ENCODE results near the gene KRTAP4-16. TPM values are rescaled to one million over a fixed set of nuclear protein-coding genes. Genes with fewer than 3 reads are reported as not detected.
"Not testable (repeated sequence)": the region's sequence is repeated elsewhere in the genome, so short reads cannot be mapped to it uniquely, and the experiment has no call there.

KRTAP4-16 gene
- total RNA-seq, 1 donor from 2014 or later: not detected

DNA sequence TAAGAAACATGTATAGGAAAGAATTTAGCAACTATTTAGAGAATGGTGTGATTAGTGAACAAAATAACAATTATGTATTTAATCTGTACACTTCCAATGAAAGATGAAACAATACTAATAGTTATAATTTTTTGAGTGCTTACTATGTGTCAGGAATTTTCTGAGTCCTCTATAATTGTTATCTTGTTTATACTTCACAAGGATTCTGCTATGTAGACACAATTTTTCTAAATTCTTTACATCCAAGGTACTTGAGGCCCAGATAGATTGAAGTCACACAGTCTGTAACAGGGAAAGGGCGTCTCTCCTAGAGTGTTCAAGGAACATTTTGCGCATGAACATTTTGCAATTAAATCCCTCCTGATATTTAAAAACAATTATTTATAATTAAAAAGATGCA lies 23.1 kb upstream of the KRTAP4-16 start:
- DNase-seq (ENCODE audit: low read depth) (no peak), FAIRE-seq (no peak)
- peaks cover 10% of the 10 kb centered on the region for H3K4me1 Mint-ChIP-seq (ENCODE audit: low read depth, unreplicated experiment)
- H3K9me3 ChIP-seq (ENCODE audit: insufficient read depth, low read depth, low read length): no peaks in the 10 kb centered on the region
- no peaks in the 10 kb centered on the region for H3K36me3 Mint-ChIP-seq (ENCODE audit: low read depth, unreplicated experiment)
- H3K27ac ChIP-seq (ENCODE audit: low read depth, low read length): no peak overlapping the region
- H3K4me2 ChIP-seq (ENCODE audit: low read length): no peak overlapping the region
- no peak overlapping the region for H3K9ac ChIP-seq (ENCODE audit: low read length)
- H3K27ac Mint-ChIP-seq (ENCODE audit: unreplicated experiment): no peak overlapping the region
- H3K27me3 ChIP-seq (ENCODE audit: insufficient read depth, low read length): no peaks in the 10 kb centered on the region
- no peaks in the 10 kb centered on the region for H3K27me3 Mint-ChIP-seq (ENCODE audit: low read depth, unreplicated experiment)
- H2AFZ ChIP-seq (ENCODE audit: low read depth, low read length): no peak overlapping the region
- TF ChIP-seq CTCF (IDR thresholded peaks at IDR 0.05; ENCODE audit: insufficient read depth, low read depth, low read length) (no peak), EZH2 (IDR thresholded peaks at IDR 0.05; ENCODE audit: insufficient read depth, low read length) (no peak)
- H3K4me3 ChIP-seq (ENCODE audit: insufficient read depth, low read depth, low read length): no peak overlapping the region
- H3K36me3 ChIP-seq (ENCODE audit: insufficient read depth, low read length): no peaks in the 10 kb centered on the region
- peaks cover 4% of the 10 kb centered on the region for H3K9me3 Mint-ChIP-seq (ENCODE audit: unreplicated experiment)
- no peaks in the 10 kb centered on the region for H3K79me2 ChIP-seq (ENCODE audit: insufficient read depth, low read length)
- H3K4me3 Mint-ChIP-seq (ENCODE audit: unreplicated experiment): no peak overlapping the region
- no peaks in the 10 kb centered on the region for H4K20me1 ChIP-seq (ENCODE audit: insufficient read depth, low read length)
- no peaks in the 10 kb centered on the region for H3K4me1 ChIP-seq (ENCODE audit: insufficient read depth, low read length)

DNA sequence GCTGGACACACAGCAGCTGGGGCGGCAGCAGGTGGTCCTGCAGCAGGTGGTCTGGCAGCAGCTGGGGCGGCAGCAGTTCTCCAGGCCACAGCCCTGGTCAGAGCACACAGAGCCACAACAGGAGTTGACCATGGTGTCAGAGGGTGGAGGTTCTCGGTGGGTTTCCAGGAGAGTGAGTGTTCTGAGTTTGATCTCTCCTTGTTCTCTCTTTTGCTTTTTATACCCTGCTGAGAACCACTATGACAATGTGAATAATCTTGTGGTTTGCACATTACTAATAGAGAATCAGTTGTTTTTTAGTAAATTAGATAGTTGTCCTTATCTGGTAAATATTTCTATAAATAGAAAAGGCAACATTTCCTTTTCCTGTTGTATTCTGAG lies 22.0 kb upstream of the KRTAP4-16 start, which contains the start of gene KRTAP4-12:
Gene KRTAP4-12 (minus strand): TSS at position 192 of the 381 bp plus-strand sequence. CDS start 60 bp downstream, at position 132.
- H3K9me3 Mint-ChIP-seq (ENCODE audit: unreplicated experiment); H3K4me1 ChIP-seq (ENCODE audit: insufficient read depth, low read length); H3K9me3 ChIP-seq (ENCODE audit: insufficient read depth, low read depth, low read length); H3K4me2 ChIP-seq (ENCODE audit: low read length); H3K27ac ChIP-seq (ENCODE audit: low read depth, low read length); H3K4me3 Mint-ChIP-seq (ENCODE audit: unreplicated experiment); H3K79me2 ChIP-seq (ENCODE audit: insufficient read depth, low read length); H2AFZ ChIP-seq (ENCODE audit: low read depth, low read length); FAIRE-seq; H3K9ac ChIP-seq (ENCODE audit: low read length); H3K36me3 Mint-ChIP-seq (ENCODE audit: low read depth, unreplicated experiment); H3K36me3 ChIP-seq (ENCODE audit: insufficient read depth, low read length); H3K27ac Mint-ChIP-seq (ENCODE audit: unreplicated experiment); H3K27me3 Mint-ChIP-seq (ENCODE audit: low read depth, unreplicated experiment); H3K4me3 ChIP-seq (ENCODE audit: insufficient read depth, low read depth, low read length); H3K27me3 ChIP-seq (ENCODE audit: insufficient read depth, low read length); DNase-seq (ENCODE audit: low read depth); H4K20me1 ChIP-seq (ENCODE audit: insufficient read depth, low read length): not testable (repeated sequence)
- H3K4me1 Mint-ChIP-seq (ENCODE audit: low read depth, unreplicated experiment): peaks cover 14% of the 10 kb centered on the region

DNA sequence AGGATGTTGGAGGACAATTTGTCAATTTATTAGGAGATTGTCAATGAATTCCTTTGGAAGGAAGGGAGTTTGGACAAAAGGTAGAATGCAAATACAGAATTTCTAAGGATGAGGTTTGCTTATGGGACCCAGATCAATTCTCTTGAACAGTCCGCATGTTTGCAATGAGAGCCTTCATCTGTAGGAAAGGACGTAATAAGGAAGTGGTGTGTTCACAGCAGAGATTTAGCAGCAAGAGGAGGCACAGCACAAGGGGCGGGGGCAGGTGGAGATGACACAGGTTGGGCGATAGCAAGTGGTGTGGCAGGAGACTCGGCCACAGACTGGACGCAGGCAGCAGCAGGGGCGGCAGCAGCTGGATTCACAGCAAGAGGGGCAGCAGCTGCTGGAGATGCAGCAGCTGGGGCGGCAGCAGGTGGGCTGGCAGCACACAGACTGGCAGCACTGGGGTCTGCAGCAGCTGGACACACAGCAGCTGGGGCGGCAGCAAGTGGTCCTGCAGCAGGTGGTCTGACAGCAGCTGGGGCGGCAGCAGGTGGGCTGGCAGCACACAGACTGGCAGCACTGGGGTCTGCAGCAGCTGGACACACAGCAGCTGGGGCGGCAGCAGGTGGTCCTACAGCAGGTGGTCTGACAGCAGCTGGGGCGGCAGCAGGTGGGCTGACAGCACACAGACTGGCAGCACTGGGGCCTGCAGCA lies 21.4 kb upstream of the KRTAP4-16 start:
- H3K36me3 ChIP-seq (ENCODE audit: insufficient read depth, low read length); H3K9me3 Mint-ChIP-seq (ENCODE audit: unreplicated experiment); H3K27me3 ChIP-seq (ENCODE audit: insufficient read depth, low read length); H2AFZ ChIP-seq (ENCODE audit: low read depth, low read length); FAIRE-seq; H3K36me3 Mint-ChIP-seq (ENCODE audit: low read depth, unreplicated experiment); H3K4me3 Mint-ChIP-seq (ENCODE audit: unreplicated experiment); H3K4me3 ChIP-seq (ENCODE audit: insufficient read depth, low read depth, low read length); DNase-seq (ENCODE audit: low read depth); H3K27ac Mint-ChIP-seq (ENCODE audit: unreplicated experiment); H3K9me3 ChIP-seq (ENCODE audit: insufficient read depth, low read depth, low read length); H3K4me2 ChIP-seq (ENCODE audit: low read length); H3K27me3 Mint-ChIP-seq (ENCODE audit: low read depth, unreplicated experiment); H3K27ac ChIP-seq (ENCODE audit: low read depth, low read length); H3K79me2 ChIP-seq (ENCODE audit: insufficient read depth, low read length); H3K9ac ChIP-seq (ENCODE audit: low read length); H3K4me1 ChIP-seq (ENCODE audit: insufficient read depth, low read length); H4K20me1 ChIP-seq (ENCODE audit: insufficient read depth, low read length): not testable (repeated sequence)
- H3K4me1 Mint-ChIP-seq (ENCODE audit: low read depth, unreplicated experiment): peaks cover 18% of the 10 kb centered on the region
